Activated CD4-positive, alpha-beta memory T cell treated with anti-CD3 and anti-CD28 coated beads for 36 hours (primary cell): ENCODE measurements around the gene AHR. TPM values are rescaled to one million over a fixed set of nuclear protein-coding genes. Genes with fewer than 3 reads are reported as not detected.
"Not testable (repeated sequence)": the region's sequence is repeated elsewhere in the genome, so short reads cannot be mapped to it uniquely, and the experiment has no call there.

ENCODE experiments used
- CTCF ChIA-PET: fragments of 350-600 bp; sonication (Branson Sonifier 250); formaldehyde crosslinking; loops from one replicate; lab custom pipeline; 2021; ENCODE audit warnings: antibody characterized with exemption, inconsistent platforms; lab: Charles Lee
- POLR2A ChIA-PET: fragments of 350-600 bp; sonication (Branson Sonifier 250); formaldehyde crosslinking; loops from one replicate; lab custom pipeline; 2021; ENCODE audit warnings: antibody characterized with exemption; lab: Charles Lee
- DNase-seq: peaks from one replicate; pipeline ENCODE4 v3.0.0-alpha.2; 2020
- H3K27ac Mint-ChIP-seq: one replicate; pipeline ENCODE4 v1.8.0; 2021; ENCODE audit warnings: mixed read lengths
- H3K27me3 Mint-ChIP-seq: one replicate; pipeline ENCODE4 v1.8.0; 2021; ENCODE audit warnings: mixed read lengths
- H3K36me3 Mint-ChIP-seq: one replicate; pipeline ENCODE4 v1.8.0; 2021; ENCODE audit warnings: mixed read lengths
- H3K4me1 Mint-ChIP-seq: one replicate; pipeline ENCODE4 v1.8.0; 2021; ENCODE audit warnings: low read depth, mixed read lengths
- H3K4me3 Mint-ChIP-seq: one replicate; pipeline ENCODE4 v1.8.0; 2021; ENCODE audit warnings: mild to moderate bottlenecking, mixed read lengths
- H3K9me3 Mint-ChIP-seq: one replicate; pipeline ENCODE4 v1.8.0; 2021; ENCODE audit warnings: mixed read lengths
- intact Hi-C: fragments of 100-400 bp; cut with micrococcal nuclease; formaldehyde crosslinking; loops from one replicate; pipeline ENCODE4 v1.15.1; 2023
- total RNA-seq, 2 experiments: library from RNA; stranded (reverse); gene quantifications; one replicate each; pipeline ENCODE4 v1.2.3, GENCODE V29; 2021

AHR gene
- total RNA-seq, 2 experiments from 2014 or later = 40.9 to 43.3 TPM

- H3K36me3 Mint-ChIP-seq = peaks cover 2% of the 10 kb centered on the region
- POLR2A ChIA-PET = no interaction called here
- intact Hi-C loops = no loop called here
These were observed 87.2 kb downstream of the AHR start for GRCh38 chr7:17385612-17386011.

GRCh38 chr7:17390392-17390791 is 91.9 kb downstream of the AHR start:
- DNase-seq = no peak
- no peak overlapping the region for H3K27ac Mint-ChIP-seq
- no peak overlapping the region for H3K4me3 Mint-ChIP-seq
- intact Hi-C loops = no loop called here
- peaks cover 6% of the 10 kb centered on the region for H3K27me3 Mint-ChIP-seq
- H3K9me3 Mint-ChIP-seq = peaks cover 22% of the 10 kb centered on the region
- POLR2A ChIA-PET = no interaction called here
- no peaks in the 10 kb centered on the region for H3K4me1 Mint-ChIP-seq
- CTCF ChIA-PET = no interaction called here
- H3K36me3 Mint-ChIP-seq = peaks cover 22% of the 10 kb centered on the region

More at GRCh38 chr7:17385612-17386011, 87.2 kb downstream of the AHR start:
- DNase-seq = no peak
- Mint-ChIP-seq H3K4me3 (no peak overlapping the region), H3K27ac (no peak overlapping the region), H3K27me3 (peaks cover 4% of the 10 kb centered on the region), H3K4me1 (no peaks in the 10 kb centered on the region), H3K9me3 (no peaks in the 10 kb centered on the region)
- CTCF ChIA-PET = interaction anchor here (0.7 kb wide), 1 partner anchor 19 kb away, joined by 3 read pairs; no protein-coding TSS in a partner anchor

- H3K4me1 Mint-ChIP-seq = peaks cover 2% of the 10 kb centered on the region
These were observed 92.9 kb downstream of the AHR start for GRCh38 chr7:17391366-17391765.

DNA sequence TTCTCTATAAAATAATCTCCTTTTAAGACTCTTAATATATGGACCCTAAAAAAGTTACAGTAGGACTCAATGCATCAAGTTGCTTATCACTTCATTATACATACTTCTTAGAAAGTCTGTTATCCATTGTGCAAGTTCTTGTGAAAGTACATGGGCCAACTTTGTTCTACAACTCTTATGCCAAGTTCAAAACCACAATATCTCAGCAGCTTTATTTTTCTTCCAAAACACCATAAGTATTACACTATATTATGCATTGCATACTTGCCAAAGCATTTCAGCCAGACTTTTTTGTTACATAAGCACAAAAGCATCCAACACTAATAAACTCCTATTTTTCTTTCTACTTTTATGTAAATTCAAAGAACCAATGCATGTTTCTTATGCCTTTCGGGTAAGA is 94.4 kb downstream of the AHR start:
- ChIA-PET CTCF (no interaction called here), POLR2A (no interaction called here)
- Mint-ChIP-seq H3K27ac (no peak overlapping the region), H3K36me3 (peaks cover 20% of the 10 kb centered on the region), H3K9me3 (peaks cover 22% of the 10 kb centered on the region), H3K27me3 (peaks cover 7% of the 10 kb centered on the region), H3K4me1 (peaks cover 2% of the 10 kb centered on the region), H3K4me3 (no peak overlapping the region)
- DNase-seq = no peak
- intact Hi-C loops = no loop called here

More at GRCh38 chr7:17391366-17391765, 92.9 kb downstream of the AHR start:
- ChIA-PET CTCF (no interaction called here), POLR2A (no interaction called here)
- H3K4me3 Mint-ChIP-seq = no peak overlapping the region
- peaks cover 22% of the 10 kb centered on the region for H3K36me3 Mint-ChIP-seq
- no peak for DNase-seq
- intact Hi-C loops = no loop called here
- H3K9me3 Mint-ChIP-seq = peaks cover 22% of the 10 kb centered on the region
- no peak overlapping the region for H3K27ac Mint-ChIP-seq
- peaks cover 6% of the 10 kb centered on the region for H3K27me3 Mint-ChIP-seq

DNA sequence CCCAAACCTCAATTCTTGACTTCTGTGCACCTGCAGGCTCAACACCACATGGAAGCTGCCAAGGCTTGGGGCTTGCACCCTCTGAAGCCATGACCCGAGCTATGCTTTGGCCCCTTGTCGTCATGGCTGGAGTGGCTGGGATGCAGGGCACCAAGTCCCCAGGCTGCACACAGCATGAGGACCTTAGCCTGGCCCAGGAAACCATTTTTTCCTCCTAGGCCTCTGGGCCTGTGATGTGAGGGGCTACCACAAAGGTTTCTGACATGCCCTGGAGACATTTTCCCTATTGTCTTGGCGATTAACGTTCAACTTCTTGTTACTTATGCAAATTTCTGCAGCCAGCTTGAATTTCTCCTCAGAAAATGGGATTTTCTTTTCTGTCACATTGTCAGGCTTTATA is 96.1 kb downstream of the AHR start:
- H3K27me3 Mint-ChIP-seq, H3K27ac Mint-ChIP-seq, POLR2A ChIA-PET, H3K4me1 Mint-ChIP-seq, H3K4me3 Mint-ChIP-seq, intact Hi-C loops, DNase-seq: not testable (repeated sequence)
- H3K9me3 Mint-ChIP-seq = peaks cover 22% of the 10 kb centered on the region
- H3K36me3 Mint-ChIP-seq = peaks cover 20% of the 10 kb centered on the region
- CTCF ChIA-PET = interaction anchor here (0.7 kb wide), 1 partner anchor 331 kb away, joined by 3 read pairs; no protein-coding TSS in a partner anchor
